Measurements from ENCODE around the gene ALK. TPM values are rescaled to one million over a fixed set of nuclear protein-coding genes. Genes with fewer than 3 reads are reported as not detected.

The ALK gene
- total RNA-seq, 4 donors from 2014 or later: 0.08 to 0.40 (median 0.28) TPM

- whole genome bisulfite sequencing, 2 donors: 58 to 82% methylated on average over 2 to 5 of the region's 5 CpGs
- DNase-seq: no peak
- H3K27ac ChIP-seq: no peak overlapping the region
- intact Hi-C loops (cut with DNase I): loop anchor here (10.0 kb wide), 1 partner anchor 620 kb away; no protein-coding TSS in a partner anchor
- H3K27me3 ChIP-seq: no peaks in the 10 kb centered on the region
- no peaks in the 10 kb centered on the region for H3K9me3 ChIP-seq
- no peak overlapping the region for H3K4me3 ChIP-seq (replicated peaks in 1 of 3)
- H3K36me3 ChIP-seq: no peaks in the 10 kb centered on the region
- no peaks in the 10 kb centered on the region for H3K4me1 ChIP-seq
- TF ChIP-seq, protein P1, sequence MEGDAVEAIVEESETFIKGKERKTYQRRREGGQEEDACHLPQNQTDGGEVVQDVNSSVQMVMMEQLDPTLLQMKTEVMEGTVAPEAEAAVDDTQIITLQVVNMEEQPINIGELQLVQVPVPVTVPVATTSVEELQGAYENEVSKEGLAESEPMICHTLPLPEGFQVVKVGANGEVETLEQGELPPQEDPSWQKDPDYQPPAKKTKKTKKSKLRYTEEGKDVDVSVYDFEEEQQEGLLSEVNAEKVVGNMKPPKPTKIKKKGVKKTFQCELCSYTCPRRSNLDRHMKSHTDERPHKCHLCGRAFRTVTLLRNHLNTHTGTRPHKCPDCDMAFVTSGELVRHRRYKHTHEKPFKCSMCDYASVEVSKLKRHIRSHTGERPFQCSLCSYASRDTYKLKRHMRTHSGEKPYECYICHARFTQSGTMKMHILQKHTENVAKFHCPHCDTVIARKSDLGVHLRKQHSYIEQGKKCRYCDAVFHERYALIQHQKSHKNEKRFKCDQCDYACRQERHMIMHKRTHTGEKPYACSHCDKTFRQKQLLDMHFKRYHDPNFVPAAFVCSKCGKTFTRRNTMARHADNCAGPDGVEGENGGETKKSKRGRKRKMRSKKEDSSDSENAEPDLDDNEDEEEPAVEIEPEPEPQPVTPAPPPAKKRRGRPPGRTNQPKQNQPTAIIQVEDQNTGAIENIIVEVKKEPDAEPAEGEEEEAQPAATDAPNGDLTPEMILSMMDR (IDR thresholded peaks at IDR 0.05): no peak
- TF ChIP-seq POLR2A (IDR thresholded peaks at IDR 0.05): no peak
Measured at GRCh38 chr2:29215073-29215472, 706.3 kb downstream of the ALK start.

DNA sequence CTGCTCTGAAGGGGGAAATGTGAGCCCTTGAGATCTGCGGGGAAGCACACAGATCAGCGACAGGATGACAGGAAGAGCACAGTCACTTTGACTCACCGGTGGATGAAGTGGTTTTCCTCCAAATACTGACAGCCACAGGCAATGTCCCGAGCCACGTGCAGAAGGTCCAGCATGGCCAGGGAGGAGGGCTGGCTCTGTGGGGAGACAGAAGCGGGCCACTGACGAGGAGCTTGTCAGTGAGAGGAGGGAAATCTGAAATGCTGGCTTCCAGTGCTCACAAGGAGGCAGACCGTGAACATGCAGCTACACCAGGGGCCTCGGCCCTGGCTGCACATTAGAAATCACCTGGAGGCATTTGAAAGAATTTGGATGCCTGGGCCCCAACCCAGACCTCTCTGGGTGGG, 707.5 kb downstream of the ALK start:
- no peak for TF ChIP-seq POLR2A (IDR thresholded peaks at IDR 0.05)
- TF ChIP-seq, protein P1 (IDR thresholded peaks at IDR 0.05): no peak
- Histone ChIP-seq H3K27ac (no peak overlapping the region), H3K36me3 (no peaks in the 10 kb centered on the region), H3K9me3 (no peaks in the 10 kb centered on the region), H3K4me3 (replicated peaks in 1 of 3) (no peak overlapping the region), H3K4me1 (no peaks in the 10 kb centered on the region), H3K27me3 (no peaks in the 10 kb centered on the region)
- DNase-seq: no peak
- intact Hi-C loops (cut with DNase I): loop anchor here (10.0 kb wide), 1 partner anchor 621 kb away; no protein-coding TSS in a partner anchor
- 45 to 48% methylated on average over 9 of the region's 9 CpGs for whole genome bisulfite sequencing, 2 donors

DNA sequence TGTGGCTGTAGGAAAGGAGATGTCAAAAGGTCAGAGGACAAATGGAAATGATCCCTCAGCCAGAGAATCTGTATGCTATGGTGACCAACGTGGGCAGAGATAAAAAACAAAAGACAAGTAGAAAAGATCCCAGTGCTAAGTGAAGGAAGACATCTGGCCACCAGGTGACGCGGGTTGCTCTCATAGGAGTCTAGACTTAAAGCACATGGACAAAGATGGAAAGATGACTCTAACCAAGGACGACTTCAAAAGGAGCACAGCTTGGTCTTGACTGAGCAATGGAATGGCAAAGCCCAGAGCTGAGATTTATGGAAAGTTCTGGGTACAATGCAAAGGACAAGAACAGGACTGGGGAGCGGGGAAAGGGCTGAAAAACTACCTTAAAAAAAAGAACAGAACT, 709.4 kb downstream of the ALK start:
- H3K9me3 ChIP-seq: no peaks in the 10 kb centered on the region
- no peaks in the 10 kb centered on the region for H3K36me3 ChIP-seq
- 69 to 70% methylated on average over 5 of the region's 5 CpGs for WGBS, 2 donors
- no peaks in the 10 kb centered on the region for H3K27me3 ChIP-seq
- no peak for DNase-seq
- H3K4me3 ChIP-seq (replicated peaks in 1 of 3): no peak overlapping the region
- no peak overlapping the region for H3K27ac ChIP-seq
- H3K4me1 ChIP-seq: no peaks in the 10 kb centered on the region
- no peak for TF ChIP-seq POLR2A (IDR thresholded peaks at IDR 0.05)
- TF ChIP-seq, protein P1 (IDR thresholded peaks at IDR 0.05): peak in 1 of 6 experiments; percentile 16
- intact Hi-C loops (cut with DNase I): loop anchor here (10.0 kb wide), 1 partner anchor 623 kb away; no protein-coding TSS in a partner anchor

DNA sequence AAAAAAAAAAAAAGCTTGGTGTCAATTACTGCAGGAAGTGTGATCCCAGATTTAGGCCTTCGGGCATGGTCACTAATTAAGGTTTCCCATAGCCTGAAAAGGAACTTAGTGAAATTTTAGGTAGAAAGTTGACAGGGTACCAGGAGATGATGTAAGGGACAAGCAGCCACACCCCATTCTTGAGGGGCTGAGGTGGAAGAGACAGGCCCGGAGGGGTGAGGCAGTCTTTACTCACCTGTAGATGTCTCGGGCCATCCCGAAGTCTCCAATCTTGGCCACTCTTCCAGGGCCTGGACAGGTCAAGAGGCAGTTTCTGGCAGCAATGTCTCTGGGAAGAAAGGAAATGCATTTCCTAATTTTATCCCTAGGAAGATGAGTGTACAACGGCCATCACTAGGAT, 711.8 kb downstream of the ALK start:
- 92 to 93% methylated on average over 5 of the region's 5 CpGs for WGBS, 2 donors
- intact Hi-C loops (cut with DNase I): no loop called here
- TF ChIP-seq, protein P1 (IDR thresholded peaks at IDR 0.05): no peak
- TF ChIP-seq POLR2A (IDR thresholded peaks at IDR 0.05): no peak

GRCh38 chr2:29207352-29208148, 713.8 kb downstream of the ALK start:
- Histone ChIP-seq H3K4me1 (peaks cover 7 to 14% of the 10 kb centered on the region in 2 donors), H3K9me3 (no peaks in the 10 kb centered on the region), H3K27ac (no peak overlapping the region), H3K36me3 (no peaks in the 10 kb centered on the region), H3K27me3 (no peaks in the 10 kb centered on the region), H3K4me3 (replicated peaks in 1 of 3) (no peak overlapping the region)
- no peak for DNase-seq
- 89 to 91% methylated on average over 3 of the region's 3 CpGs for WGBS, 2 donors
- TF ChIP-seq, protein P1 (IDR thresholded peaks at IDR 0.05): no peak
- TF ChIP-seq POLR2A (IDR thresholded peaks at IDR 0.05): no peak
- intact Hi-C loops (cut with DNase I): no loop called here

More for the DNA sequence above, 711.8 kb downstream of the ALK start:
- Histone ChIP-seq H3K4me1 (peaks cover 6 to 14% of the 10 kb centered on the region in 2 donors), H3K27ac (no peak overlapping the region), H3K4me3 (replicated peaks in 1 of 3) (no peak overlapping the region), H3K36me3 (no peaks in the 10 kb centered on the region), H3K27me3 (no peaks in the 10 kb centered on the region), H3K9me3 (no peaks in the 10 kb centered on the region)
- no peak for DNase-seq

Measured in thyroid gland (tissue), 4 donors.